Stimulated activated CD8-positive, alpha-beta memory T cell treated with anti-CD3 and anti-CD28 coated beads, Interleukin-15, amount 100 ng/mL, for 4 hours (primary cell): Measurements from ENCODE around the gene FOSL1.
A peak's percentile ranks its signal among the peaks of the same experiment; 100 is the strongest.

Source experiments
- DNase-seq, 2 donors: peaks; one replicate each; pipeline ENCODE4 v3.0.0-alpha.2; 2020; ENCODE audit warnings: low read depth in 2 of 2

FOSL1 gene

DNA sequence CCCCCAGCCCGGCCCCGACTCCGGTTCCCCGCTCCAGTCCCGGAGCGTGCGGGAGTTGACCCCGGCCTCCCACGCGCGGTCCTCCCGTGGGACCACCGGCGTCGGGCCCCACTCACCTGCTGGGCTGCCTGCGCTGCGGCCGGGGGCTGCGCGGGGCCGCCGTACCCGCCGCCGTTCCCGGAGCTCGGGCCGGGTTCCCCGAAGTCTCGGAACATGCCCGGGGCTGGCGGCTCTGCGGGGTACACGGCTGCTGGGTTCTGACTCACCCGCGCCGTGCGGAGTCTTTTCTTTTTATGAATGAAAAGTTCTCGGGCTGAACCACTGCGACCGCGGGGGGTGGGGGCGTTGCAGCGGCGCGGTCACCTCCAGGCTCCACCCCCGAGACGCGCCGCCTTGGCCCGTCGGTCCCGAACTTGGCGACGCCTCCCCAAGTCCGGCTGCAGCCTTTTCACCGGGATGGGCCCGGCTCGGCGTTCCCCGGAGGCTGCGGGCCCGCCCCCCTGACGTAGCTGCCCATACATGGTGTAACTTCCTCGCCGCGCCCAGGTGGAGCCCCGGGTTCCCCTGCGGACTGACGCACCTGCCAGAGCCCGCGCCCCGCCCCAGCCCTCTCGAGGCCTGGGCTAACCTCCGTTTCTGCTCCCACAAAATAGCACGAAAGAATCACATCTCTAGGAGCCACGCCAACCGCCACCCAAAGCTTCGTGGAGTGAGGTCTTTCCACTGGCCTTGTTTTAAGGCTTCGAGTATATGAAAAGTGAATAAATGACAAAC, at the start of gene FOSL1:
Gene FOSL1 (minus strand): TSS at position 264 of the 774 bp plus-strand sequence. CDS start 49 bp downstream, at position 215.
- DNase-seq: peak; percentile 90 to 91

DNA sequence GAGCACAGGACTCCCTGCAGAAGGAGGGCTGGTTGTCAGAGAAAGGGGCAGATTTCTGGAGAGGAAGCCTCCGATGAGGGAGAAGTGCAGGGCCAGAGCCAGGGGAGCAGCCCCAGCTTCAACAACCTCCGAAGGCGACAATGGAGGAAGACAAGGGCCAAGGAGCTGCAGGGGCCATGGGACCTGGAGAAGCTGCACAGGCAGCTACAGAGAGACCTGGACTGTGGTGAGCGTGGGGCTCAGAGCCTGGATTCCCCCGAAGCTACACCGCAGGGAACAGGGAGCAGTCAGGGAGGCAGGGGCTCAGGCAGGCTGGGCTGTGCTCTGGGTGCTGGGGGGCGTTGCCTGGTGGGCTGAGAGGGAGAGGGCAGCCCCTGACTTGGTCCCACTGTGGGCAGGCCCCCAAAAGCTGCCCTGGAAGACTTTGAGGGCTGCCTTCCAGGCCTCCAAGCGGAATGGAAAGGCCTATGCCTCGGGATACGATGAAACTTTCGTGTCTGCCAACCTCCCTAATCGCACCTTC, 47.5 kb upstream of the FOSL1 start:
- no peak for DNase-seq

DNA sequence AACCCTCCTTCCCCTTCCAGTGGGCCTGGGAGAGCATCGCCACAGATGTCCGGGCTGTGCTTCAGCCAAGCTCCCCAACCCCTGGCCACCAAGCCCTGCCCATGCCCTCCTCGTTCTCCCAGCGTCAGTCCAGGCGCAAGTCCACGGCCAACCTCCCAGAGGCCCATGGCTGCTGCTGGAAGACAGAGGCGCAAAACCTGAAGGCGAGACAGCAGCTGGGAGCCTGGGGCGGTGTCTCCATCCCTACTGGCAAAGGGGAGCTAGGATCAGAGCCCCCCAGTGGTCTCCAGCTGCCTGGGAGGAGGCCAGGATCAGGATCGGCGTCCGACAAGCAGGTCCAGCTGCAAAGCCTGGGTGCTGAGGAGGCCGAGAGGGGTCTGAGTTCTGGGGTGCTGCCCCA, 46.9 kb upstream of the FOSL1 start:
- DNase-seq: no peak

DNA sequence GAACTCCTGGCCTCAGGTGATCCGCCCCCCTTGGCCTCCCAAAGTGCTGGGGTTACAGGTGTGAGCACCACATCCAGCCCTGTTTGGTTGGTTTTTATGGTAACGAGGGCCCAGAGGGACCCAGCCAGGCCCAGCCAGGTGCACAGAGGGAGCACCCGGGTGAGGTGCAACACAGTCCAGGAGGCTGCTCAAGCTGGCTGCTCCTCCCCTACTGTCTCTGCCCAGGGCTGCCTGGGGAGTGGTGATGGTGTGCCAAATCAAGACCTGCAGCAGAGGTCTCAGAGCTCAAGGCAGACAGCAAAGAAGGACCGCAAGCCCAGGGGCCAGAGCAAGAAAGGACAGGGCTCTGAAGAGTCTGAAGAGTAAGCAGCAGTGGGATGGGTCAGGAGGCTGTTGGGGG, 46.5 kb upstream of the FOSL1 start:
- DNase-seq: no peak

DNA sequence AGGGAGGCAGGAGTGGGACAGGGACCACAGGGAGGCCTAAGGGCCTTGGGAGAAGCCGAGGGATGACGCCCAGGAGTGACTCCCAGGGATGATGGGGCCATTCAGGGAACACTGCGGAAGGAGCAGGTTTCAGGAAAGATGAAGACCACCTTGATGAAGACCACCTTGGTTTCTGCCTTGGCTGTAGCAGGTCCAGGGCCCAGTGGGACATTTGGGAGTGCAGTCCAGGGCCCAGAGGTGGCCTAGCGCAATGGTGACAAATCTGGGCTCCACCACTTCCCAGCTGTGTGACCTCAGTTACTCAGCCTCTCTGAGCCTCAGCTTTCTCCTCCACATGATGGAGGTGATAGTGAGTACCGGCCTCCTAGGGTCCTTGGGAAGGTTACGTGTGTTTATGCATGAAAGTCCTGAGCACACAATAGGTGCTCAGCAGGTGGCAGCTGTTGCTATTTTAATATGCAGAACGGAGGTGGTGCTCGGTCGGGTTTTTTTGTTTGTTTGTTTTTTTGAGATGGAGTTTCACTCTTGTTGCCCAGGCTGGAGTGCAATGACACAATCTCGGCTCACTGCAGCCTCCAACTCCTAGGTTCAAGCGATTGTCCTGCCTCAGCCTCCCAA, 45.9 kb upstream of the FOSL1 start:
- DNase-seq: no peak

DNA sequence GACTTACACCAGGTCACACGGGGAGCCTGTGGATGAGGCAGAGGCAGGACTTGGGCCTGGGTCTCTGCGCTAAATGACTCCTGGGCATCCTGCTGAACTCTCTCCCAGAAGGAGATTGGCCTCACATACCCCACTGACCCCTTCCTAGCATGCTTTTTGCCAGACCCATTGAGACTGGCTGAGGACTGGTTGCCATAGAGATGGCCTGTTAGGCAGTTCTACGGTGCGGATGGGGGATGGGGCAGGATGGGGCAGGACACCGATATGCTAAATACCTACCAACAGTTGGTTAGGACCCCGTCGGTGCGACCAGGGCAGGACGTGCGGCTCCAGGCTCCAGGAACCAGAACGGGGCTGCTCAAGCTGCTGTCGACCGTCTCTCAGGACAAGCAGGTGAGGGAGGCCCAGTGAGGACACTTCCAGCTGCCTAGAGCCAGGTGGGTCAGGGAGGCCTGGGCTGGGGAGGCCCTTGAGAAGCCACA, 45.3 kb upstream of the FOSL1 start, which contains the start of gene TSGA10IP:
Gene TSGA10IP (plus strand): TSS at position 51 of the 482 bp plus-strand sequence. CDS start 196 bp downstream, at position 247.
- DNase-seq: no peak

DNA sequence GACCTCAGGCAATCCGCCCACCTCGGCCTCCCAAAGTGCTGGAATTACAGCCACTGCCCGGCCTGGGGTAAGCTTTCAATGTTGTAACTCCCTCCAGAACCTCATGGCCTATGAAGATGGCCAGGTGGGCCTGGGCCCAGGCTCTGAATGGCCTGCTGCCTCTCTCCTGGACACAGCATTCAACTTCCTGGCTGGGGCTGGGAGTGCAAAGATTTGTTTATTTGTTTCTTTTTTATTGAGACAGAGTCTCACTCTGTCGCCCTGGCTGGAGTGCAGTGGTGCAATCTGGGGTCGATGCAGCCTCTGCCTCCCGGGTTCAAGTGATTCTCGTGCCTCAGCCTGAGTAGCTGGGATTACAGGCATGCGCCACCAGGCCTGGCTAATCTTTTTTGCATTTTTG, 44.6 kb upstream of the FOSL1 start:
- no peak for DNase-seq

DNA sequence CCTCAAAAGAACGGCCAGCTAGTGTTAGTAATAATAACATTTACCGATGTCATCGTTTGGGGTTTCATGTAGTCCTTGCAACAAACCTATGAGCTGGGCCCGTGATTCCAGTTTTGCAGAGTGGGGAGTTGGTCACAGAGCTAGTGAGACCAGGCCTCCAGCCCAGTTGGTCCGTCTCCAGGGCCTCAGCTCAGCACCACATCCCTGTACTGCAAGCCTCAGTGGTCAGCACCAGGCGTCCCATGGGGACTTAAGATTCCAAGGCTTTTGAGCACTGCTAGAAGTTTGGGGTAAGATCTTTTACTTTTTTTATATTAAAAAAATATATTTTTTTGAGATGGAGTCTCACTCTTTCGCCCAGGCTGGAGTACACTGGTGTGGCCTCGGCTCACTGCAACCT, 44.0 kb upstream of the FOSL1 start:
- no peak for DNase-seq

DNA sequence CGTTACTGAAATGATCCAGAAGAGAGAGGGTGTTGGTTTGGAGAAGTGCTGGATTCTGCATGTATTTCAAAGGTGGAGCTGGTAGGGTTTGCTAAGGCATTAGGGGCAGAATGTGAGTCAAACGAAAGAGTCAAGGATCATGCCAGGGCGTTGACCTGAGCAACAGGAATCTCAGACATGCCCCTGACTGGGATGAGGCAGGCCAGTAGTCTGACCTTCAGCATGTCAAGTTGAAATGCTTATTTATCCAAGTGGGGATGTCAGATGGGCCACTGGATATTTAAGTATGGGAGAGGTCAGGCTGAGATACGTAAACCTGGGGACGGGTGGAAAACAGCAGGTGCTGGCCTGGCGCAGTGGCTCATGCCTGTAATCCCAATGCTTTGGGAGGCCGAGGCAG, 42.3 kb upstream of the FOSL1 start:
- no peak for DNase-seq

DNA sequence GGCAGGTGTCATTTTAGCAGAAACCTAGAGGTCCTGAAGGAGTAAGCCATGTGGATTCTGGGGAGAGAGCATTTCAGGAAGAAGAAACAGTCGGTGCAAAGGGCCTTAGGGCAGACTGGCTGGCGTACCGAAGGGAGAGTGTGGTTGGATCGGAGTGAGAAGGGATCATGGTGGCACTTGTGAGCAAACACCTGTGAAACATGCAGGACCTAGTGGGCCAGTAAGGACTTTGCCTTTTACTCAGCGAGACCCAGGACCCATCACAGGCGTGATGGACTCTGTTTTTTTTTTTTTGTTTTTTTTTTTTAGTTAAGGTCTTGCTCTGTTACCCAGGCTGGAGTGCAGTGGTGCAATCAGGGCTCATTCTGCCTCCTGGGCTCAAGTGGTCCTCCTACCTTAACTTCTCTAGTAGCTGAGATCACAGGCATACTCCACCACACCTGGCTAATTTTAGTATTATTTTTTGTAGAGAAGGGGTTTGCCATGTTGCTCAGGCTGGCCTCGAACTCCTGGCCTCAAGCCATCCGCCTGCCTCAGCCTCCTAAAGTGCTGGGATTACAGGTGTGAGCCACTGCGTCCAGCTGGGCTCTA, 41.6 kb upstream of the FOSL1 start:
- no peak for DNase-seq

DNA sequence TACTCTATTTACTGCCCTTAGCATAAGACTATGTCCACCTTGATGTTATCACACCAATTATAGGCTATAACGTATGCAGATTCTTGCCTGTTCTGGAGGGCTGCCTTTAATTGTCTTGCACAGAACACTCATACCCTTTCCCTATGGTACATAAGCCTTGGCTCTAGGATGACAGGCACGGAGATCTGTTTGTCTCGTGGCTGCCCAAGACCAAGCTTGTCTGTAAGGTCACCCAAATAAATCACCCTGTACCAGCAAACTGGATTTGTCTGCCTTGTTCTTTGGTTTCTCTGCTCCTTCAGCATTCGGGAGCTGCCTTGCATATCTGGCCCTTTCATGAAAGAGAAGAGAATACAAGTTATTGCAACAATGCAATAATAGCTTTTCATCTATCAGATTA, 37.6 kb upstream of the FOSL1 start:
- DNase-seq: no peak

DNA sequence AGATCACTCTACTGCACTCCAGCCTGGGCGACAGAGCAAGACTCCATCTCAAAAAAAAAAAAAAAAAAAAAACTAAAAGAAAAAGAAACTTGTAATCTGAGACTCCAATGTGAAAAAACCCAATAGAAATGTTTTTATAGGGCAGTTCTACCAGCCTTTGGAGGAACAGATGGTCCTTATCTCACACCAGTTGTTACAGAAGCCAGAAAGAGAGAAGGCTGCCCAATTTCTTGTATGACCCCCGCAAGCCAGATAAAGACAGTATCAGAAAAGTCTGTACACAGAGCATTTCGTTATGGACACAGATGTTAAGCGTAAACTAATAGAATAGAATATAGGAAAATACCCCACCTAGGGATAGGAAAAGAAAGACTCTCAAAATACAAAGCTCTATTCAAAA, 33.8 kb upstream of the FOSL1 start:
- no peak for DNase-seq

DNA sequence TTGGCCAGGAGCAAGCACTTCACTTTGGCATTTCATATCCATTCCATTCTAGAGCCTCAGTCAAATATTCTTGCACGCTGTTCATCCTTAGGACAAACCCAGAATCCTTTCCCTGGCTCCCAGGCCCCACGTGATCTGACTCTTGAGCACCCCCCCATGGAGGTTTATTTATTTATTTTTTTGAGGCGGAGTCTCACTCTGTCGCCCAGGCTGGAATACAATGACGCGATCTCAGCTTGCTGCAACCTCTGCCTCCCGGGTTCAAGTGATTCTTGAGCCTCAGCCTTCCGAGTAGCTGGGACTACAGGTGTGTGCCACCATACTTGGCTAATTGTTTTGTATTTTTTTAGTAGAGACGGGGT, 32.4 kb upstream of the FOSL1 start:
- no peak for DNase-seq

DNA sequence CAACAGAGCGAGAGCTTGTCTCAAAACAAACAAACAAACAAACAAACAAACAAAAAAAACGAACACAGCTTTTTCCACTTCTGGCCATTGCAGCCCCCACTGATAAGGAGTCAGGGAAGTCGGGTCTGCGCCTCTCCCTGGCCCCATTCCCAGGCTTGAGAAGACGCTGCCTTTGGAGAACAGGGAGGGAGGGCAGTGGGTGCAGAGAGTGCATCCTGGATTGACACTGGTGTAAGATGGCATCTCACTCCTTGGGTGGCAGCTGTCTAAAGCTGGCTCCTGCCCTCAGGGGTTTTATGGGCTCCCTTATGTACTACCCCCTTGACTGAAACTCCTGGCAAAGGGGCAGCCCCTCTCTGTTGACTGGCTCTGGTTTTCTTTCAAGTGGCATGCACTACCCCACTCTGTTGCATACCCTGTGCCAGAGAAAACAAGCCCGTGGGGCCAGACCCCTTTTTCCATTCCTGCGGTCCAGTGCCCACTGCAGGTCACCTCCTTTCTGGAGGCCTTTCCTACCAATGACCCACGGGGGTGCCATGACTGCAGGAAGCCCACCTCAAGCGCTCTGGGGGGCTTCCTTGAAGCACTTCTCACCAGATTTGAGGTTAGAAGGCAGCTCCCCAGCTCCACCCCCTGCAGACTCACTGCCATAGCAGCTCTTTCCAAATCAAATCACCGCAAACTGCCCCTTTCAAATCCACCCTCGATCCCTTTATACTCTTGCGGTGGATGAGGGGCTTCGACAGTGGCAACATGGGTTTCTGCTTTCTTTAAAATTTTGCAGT, 31.8 kb upstream of the FOSL1 start:
- DNase-seq: no peak

DNA sequence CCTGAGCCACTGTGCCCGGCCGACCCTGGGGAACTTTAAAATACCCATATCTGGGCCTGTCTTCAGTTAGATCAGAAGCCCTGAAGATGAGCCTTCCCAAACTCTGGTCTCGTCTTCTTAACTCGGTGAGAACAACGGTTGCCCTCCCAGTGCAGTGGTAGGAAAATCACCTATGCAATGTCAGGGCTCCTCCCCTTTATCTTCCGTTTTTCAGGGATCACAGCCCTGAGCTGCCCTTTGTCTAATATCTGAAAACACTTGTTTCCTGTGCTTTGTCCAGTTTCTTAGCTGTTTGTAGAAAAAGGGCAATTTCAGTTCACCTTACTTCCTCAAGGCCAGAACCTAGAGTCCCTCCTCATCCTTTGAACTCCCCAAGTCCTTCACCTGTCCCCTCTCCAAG, 28.5 kb upstream of the FOSL1 start:
- no peak for DNase-seq

DNA sequence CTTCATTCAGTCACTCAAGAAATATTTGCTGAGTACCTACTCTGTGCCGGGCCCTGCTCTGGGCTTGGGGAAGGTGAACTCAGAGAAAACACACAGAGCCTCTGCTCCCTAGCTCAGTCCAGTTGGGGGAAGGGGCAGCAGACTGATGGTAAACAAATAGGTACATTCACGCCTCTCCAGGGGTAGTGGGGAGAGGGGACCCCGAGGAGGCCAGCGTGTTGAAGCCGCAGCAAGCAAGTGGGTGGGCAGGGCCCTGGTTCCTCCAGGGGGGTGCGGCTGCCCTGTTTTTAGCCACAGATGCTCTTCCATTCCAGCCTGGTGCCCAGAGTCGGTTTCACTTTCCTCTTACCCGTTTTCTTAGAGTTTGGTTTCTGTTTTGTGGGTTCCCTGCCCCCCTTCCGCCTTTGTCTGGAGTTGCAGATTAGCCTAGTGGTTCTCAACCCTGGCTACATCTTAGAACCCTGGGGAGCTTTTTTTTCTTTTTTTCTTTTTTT, 27.8 kb upstream of the FOSL1 start:
- DNase-seq: peak; percentile 39 to 66

DNA sequence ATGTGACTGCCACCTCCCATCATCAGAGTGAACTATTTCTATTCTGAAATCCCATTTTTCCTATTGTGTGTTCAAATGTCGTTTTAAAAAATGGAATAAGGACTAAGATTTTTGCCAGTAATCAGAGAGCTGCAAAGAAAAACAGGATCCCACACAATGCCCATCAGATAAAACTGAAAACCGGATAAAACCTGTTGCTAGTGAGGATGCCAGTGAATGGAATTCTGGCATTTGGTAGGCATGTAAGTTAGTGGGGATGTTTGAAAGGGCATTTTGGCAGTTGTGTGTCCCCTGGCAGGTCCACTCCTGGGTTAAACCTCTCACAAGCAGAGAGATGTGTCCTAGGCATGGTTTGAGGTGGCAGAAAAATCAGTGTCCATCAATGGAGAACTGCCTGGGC, 25.2 kb upstream of the FOSL1 start:
- DNase-seq: no peak

DNA sequence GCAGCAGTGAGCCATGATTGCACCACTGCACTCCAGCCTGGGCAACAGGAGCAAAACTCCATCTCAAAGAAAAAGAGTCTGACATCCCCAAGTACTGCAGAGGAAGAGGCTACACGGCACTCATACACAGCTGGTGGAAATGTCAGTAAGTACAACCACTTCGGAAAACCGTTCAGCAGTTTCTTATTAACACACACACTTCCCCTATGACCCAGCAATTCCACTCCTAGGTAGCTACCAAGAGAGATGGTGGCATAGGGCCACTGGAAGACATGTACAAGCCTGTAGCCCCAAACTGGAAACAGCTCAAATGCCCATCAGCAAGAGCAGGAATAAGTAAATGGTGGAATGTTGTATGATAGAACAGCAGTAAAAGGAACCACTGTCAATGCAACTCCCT, 22.4 kb upstream of the FOSL1 start:
- no peak for DNase-seq

DNA sequence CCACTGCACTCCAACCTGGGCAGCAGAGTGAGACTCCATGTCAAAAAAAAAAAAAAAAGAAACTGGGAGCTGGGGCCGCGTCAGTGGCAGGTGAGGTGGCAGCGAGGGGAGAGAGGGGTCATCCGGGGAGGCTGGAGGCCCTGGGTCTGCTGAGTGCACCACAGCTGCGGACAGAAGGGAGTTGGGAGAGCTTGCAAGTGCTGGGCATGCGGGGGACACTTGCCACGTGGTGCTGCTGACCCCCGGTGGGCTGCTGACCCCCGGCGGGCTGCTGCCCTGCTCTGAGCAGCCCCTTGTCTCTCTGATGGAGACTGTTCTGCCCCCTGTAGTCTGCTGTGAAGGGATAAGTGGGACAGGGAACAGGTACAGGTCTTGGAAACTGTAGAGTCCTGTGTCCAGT, 21.7 kb upstream of the FOSL1 start:
- DNase-seq: no peak

DNA sequence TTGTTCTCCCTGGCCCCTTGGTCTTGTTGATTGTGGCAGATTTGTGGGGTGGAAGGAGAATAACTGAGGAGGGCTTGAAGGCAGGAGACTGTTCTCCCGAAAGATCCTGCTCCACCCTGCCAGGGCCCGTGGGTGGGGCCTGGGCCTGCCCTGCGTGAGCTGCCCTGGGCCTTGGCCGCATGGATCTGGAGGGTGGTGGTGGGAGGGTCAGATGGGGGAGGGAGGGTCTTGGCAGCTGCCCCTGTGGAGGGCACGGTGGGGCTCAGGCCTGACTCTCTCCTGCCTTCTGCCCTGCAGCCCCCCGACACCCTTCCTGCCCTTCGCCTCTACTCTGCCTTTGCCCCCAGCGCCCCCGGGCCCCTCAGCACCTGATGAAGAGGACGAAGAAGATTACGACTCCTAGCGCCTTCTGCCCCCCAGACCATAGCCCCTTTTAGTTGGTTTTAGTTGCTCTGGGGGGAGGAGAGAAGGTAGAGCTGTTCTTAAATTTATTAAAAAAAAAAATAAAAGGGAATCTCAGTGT, 20.9 kb upstream of the FOSL1 start:
- no peak for DNase-seq

DNA sequence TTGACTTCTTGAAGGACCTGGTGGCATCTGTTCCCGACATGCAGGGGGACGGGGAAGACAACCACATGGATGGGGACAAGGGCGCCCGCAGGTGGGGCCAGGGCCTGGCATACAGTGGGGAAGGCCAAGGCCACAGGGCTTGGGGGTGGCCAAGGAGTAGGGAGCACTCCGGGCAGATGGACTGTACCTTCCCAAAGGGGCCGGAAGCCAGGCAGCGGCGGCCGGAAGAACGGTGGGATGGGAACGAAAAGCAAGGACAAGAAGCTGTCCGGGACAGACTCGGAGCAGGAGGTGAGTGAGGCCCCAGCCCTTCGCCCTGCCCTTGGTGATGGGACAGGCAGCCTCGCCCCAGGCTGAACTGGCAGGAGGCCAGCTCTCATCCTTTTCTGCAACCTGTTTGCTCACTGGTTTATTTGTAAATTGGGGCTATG, 20.2 kb upstream of the FOSL1 start:
- DNase-seq: no peak
